ENCODE measurements around the gene RBM45.

Gene RBM45

DNA sequence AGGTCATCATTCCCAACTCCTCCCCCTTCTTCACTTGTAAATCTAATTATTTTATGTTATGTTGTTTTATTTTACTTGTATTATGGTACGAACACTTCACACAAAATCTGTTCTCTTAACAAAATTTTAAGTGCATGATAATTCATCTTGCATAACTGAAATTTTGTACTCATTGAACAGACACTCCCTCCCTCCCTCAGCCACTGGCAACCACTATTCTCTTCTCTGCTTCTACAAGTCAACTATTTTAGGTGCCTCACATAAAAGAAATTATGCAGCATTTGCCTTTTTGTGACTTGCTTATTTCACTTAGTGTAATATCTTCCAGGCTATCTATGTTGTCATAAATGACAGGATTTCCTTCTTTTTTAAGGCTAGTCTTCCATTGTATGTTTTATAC lies 51.7 kb downstream of the RBM45 start:
- no peak for DNase-seq

DNA sequence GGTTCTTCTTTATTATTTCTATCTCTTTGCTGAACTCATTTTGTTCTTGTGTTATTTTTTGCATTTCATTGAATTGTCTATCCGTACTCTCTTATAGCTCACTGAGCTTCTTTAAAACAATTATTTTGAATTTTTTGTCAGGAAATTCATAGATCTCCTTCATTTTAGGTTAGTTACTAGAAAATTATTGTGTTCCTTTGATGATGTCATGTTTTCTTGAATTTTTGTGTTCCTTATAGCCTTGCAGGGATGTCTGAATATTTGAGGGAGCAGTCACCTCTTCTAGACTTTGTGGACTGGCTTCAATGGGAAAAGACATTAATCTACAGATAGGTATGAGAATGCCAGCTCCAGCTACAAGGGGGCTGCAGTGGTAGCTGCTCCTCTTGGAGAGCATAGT lies 61.4 kb downstream of the RBM45 start:
- DNase-seq: no peak

DNA sequence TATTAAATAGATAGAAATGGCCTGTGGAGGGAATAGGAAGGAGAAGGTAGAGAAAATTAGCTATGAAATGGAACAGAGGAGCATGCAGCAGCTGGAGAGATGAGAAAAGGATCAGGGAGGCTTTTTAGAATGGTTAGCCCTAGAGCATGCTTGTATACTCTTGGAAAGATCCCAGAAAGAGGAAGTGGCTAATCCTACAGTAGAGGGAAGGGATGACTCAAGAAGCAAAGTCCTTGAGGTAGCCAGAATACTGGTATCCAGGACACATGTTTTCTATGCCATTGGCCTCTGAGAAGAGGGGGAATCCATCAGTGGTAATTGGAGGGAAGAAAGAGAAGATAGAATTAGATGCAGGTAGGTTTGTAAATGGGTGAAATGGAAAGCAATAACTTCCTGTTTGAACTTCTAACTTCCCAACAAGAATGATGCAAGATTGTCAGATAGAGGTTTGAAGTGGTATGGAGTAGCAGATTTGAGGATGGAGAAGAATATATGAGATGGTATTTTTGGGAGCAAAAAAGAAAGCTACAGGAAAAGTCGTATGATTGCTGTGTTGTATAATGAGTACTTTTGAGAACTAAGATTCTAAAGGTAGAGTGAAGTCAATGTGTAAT lies 64.9 kb downstream of the RBM45 start:
- DNase-seq: peak; percentile 58
